Bronchial epithelial cell (primary cell): ENCODE results near the gene MIPEP. TPM values are rescaled to one million over a fixed set of nuclear protein-coding genes. Genes with fewer than 3 reads are reported as not detected.

Experiments used
- DNase-seq: peaks from one replicate; pipeline ENCODE4 v3.0.0-alpha.2; 2010; ENCODE audit warnings: low read depth
- FAIRE-seq: peaks from 2 replicates; lab custom pipeline; 2011; peaks lifted over from hg19 to GRCh38; lab: Jason Lieb, UNC
- H3K27me3 ChIP-seq: 2 replicates; pipeline ENCODE4 v1.5.1; 2011; ENCODE audit warnings: low read length; ENCODE audit not compliant: control insufficient read depth, insufficient read depth
- H3K36me3 ChIP-seq: 2 replicates; pipeline ENCODE4 v1.5.1; 2011; ENCODE audit warnings: low read length; ENCODE audit not compliant: control insufficient read depth, insufficient read depth
- H3K4me3 ChIP-seq: 2 replicates; pipeline ENCODE4 v1.5.1; 2011; ENCODE audit warnings: mild to moderate bottlenecking, low read depth, low read length, control low read depth
- total RNA-seq: library from RNA; depleted of rRNA; stranded (reverse); fragments of >200 nt; gene quantifications from 2 replicates; pipeline ENCODE4 v1.2.1, GENCODE V29; 2014
- TF ChIP-seq, protein P1 (sequence below): IDR thresholded peaks from 2 replicates; pipeline ENCODE4 v1.5.1; 2011; ENCODE audit warnings: mild to moderate bottlenecking, moderate library complexity, low read length, control low read depth, inconsistent platforms; ENCODE audit not compliant: insufficient read depth, severe bottlenecking

MIPEP gene
- total RNA-seq, 1 donor from 2014 or later = 19.2 TPM

DNA sequence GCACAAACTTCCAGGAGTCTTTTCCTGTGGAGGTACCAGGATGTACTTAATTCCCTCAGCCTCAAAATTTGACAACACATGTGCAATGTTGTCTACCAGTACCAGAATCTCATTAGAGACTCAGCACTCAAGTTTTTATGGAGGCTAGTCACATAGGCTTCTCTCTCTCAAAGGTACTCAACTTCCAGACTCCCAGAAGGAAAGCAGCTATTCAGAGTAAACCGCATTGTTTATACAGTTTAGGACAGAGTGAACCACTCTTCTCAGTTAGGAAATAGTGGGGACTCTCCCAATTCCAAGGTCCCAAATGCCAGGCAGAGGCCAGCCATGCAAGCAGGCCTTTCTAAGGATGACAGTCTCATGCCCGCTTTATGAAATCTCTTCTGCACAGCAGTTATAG lies 16.6 kb upstream of the MIPEP start:
- peaks cover 9% of the 10 kb centered on the region for H3K27me3 ChIP-seq
- FAIRE-seq = no peak
- no peak for DNase-seq
- no peak overlapping the region for H3K4me3 ChIP-seq
- TF ChIP-seq, protein P1, sequence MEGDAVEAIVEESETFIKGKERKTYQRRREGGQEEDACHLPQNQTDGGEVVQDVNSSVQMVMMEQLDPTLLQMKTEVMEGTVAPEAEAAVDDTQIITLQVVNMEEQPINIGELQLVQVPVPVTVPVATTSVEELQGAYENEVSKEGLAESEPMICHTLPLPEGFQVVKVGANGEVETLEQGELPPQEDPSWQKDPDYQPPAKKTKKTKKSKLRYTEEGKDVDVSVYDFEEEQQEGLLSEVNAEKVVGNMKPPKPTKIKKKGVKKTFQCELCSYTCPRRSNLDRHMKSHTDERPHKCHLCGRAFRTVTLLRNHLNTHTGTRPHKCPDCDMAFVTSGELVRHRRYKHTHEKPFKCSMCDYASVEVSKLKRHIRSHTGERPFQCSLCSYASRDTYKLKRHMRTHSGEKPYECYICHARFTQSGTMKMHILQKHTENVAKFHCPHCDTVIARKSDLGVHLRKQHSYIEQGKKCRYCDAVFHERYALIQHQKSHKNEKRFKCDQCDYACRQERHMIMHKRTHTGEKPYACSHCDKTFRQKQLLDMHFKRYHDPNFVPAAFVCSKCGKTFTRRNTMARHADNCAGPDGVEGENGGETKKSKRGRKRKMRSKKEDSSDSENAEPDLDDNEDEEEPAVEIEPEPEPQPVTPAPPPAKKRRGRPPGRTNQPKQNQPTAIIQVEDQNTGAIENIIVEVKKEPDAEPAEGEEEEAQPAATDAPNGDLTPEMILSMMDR = no peak
- no peaks in the 10 kb centered on the region for H3K36me3 ChIP-seq

DNA sequence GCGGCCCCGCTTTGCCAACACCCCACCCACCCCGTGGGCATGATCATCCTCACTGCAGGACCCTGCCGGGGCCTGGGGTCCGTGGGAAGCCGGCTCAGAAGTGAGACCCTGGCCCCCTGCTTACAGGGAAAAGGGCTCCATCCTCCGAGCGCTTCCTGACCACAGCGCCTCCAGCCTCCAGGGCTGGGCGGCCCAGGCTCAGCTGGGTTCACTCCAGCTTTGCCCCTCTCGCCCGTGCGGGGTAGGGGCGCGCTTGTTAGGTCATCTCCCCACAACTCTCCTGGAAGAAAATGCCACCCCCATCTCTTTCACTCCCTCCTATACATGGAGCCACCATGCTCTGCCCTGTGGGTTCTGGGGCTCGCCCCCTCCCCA lies 14.7 kb upstream of the MIPEP start:
- H3K36me3 ChIP-seq = no peaks in the 10 kb centered on the region
- DNase-seq (no peak), FAIRE-seq (no peak)
- no peak overlapping the region for H3K4me3 ChIP-seq
- TF ChIP-seq, protein P1 = no peak
- H3K27me3 ChIP-seq = peaks cover 9% of the 10 kb centered on the region

DNA sequence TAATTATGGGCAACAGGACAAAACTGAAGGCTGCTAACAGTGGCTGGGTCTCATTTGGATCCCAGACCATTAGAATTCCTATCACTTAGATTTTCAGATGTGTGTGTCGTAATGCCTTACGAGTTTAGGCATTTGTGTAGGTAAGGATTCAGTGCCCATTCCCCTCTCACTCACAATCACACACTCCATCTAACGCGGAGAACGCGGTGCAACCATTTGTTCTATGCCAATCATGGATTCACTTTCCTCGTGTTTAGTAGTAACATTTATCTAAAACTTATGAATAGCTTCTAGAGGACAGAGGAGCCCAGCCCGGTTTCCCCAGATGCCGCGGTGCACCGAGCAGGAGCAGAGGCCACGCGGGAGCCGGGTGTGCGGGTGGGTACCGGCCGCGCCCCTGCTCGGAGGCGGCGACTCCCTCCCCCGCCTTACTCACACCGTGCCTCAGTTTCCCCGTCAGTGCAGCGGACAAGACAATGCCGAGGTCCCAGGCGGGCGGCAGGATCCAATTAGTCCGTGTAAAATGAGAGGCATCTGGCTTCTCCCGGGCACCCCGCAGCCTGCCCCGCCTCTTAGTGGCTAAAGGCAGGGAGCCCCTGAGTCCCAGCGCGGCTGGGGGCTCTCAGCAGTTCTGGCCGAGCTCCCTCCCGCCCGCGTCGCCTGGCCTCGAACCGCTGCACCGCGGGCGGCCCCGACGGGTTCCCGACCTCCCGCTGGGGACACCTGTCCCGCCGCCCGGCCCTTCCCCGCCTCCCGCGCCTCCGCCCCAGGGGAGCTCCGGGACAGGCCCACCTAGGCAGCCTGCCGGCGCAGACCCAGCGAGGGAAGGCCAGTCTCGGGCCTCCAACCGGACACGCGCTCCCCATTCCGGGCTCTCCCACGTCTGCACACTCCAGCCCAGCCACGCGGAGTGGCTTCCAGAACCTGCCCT lies 14.0 kb upstream of the MIPEP start:
- FAIRE-seq = no peak
- Histone ChIP-seq H3K4me3 (no peak overlapping the region), H3K27me3 (peaks cover 9% of the 10 kb centered on the region), H3K36me3 (no peaks in the 10 kb centered on the region)
- no peak for DNase-seq
- TF ChIP-seq, protein P1 = no peak

DNA sequence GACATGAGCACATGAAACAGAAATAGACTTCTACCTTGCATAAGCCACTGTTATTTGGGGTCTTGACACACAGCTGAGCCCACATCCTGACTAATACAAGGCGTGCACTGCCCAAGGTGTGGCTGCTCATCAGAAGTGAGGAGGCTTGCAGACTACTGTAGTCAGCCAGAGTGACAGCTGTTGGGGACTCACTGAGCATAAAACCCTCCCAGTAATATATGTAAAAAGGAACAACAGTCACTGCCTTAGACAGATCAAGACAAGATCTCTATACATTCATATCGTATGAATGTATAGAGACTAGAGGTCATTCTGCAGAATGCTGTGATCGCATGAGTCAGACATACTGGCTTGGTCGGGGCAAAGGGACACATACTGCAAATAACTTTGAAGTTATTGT lies 12.2 kb upstream of the MIPEP start:
- TF ChIP-seq, protein P1 = no peak
- FAIRE-seq (no peak), DNase-seq (peak; percentile 70)
- no peaks in the 10 kb centered on the region for H3K36me3 ChIP-seq
- H3K4me3 ChIP-seq = no peak overlapping the region
- H3K27me3 ChIP-seq = peaks cover 9% of the 10 kb centered on the region

DNA sequence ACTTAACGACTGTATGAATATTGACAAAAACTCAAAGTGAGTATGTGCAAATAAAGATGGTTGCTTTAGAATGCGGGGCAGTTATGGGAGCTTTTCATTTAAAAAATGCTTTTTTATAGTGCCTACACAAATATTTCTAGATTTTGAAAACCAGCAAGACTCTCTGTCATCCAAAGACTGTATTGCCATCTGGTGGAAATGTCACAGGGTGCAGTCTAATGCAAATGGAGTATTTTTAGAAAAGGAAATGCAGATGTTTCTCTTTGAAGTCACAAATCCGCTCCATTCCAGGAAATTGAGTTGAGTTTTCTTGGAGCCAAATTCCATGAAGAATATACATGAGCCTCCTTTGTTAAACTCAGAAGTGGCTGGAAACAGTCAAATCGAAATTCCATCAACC lies 10.4 kb upstream of the MIPEP start:
- TF ChIP-seq, protein P1 = peak; percentile 46
- Histone ChIP-seq H3K36me3 (no peaks in the 10 kb centered on the region), H3K4me3 (no peak overlapping the region), H3K27me3 (peaks cover 9% of the 10 kb centered on the region)
- DNase-seq (peak; percentile 37), FAIRE-seq (no peak)
